Stimulated activated CD8-positive, alpha-beta memory T cell treated with anti-CD3 and anti-CD28 coated beads, Interleukin-15, amount 100 ng/mL, for 1 hour (primary cell): ENCODE data around the gene AP2B1.
A peak's percentile ranks its signal among the peaks of the same experiment; 100 is the strongest.

ENCODE experiments used
- DNase-seq: peaks from one replicate; pipeline ENCODE4 v3.0.0-alpha.2; 2020; ENCODE audit warnings: low read depth

AP2B1 gene

DNA sequence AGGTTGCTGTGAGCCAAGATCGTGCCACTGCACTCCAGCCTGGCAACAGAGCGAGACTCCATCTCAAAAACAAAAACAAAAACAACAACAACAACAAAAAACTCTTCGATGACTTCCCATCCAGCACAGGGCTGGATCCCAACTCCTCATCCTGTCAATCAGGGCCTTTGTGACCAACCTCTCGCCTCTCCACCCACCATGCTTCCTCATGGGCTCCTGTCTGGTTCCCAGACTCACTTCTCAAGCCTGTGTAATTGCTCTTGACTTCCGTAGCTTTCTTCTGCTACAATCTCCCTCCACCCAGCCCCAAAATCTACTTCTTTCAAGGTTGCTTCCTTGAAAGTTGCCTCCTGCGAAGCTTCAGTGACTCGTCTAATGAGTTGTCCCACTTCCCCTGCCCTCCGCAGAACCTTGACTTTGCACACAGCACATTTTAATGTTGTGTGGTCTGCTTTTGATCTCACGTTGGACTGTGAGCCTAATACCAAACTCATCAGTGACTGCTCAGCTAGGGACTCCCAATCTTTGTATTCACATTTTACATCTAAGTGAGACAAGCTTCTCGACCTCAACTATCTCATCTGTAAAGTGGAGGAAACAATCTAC, 143.4 kb downstream of the AP2B1 start:
- no peak for DNase-seq

DNA sequence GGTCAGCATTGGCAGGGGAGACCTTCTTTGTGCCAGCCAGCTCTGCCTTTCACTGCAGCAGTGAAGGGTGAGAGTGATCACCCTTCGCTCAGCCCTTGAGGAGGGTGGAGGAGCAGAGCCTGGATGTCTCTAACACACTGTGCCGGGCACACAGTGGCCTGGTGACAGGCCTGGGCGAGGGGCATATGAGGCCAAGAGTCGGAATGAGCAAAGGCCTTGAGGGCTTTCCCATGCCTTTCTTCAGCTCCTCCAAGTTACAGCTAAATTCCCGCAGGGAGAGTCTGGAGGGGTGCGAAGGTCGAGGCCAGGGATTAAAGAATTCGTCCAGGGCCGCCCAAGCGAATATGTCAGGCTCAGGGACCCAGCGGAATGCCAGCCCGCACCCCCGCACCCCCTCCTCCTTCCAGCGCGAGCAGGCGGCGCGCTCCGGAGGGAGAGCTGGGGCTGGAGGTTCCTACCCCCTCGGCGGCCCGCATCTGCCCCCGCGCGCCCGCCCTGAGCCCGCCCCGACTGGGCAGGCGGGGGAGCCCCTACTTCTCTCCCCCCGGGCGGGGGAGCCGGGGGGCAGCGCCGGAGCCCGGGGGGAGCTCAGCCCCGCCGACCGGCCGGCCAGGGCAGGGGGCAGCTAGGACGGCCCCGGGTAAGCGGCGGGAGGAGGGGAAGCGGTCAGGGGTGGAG, 144.3 kb downstream of the AP2B1 start, which contains the start of gene RASL10B:
Gene RASL10B (plus strand): TSS at position 401 of the 678 bp plus-strand sequence. CDS start 3,546 bp downstream, outside the sequence.
- no peak for DNase-seq

DNA sequence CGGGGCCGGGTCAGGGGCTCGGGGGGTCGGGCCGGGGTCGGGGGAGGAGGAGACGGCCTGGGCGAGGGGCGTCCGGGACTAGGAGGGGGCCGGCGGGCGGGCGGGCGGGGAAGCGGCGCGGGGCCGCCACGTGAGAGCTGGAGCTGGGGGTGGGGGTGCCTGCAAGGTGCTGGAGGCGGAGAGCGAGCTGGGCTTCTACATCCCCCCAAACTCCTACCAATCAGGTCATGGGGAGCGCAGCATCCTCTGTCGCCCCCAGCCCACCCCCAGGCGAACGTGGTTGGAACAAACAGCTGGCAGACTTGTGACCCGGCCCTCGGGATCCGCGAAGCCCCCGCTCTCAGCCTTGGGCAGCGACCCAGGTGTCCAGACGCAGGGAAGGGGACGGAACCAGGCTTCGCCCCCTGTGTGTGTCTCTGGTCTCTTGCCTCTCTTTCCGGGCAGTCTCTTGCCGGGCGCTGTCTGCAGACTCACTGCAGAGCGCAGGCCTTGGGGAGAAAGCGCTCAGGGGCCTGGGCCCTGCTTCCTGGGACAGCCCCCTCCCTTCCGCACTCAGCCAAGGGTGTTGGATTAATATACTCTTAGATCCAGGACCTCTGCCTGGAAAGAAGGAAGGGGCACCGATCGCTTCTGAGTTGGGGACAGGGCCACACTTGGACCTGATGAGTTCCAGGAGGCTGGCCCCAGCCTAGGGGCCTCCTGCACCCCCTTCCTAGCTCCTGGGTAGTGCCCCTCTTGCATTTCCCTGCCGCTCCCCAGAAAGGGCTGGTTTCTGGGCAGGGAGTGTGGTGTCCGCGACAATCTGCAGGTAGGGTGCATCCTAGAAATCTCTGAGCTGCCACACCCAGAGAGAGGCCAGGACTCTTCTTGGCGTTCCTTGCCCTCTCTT, 145.0 kb downstream of the AP2B1 start:
- DNase-seq, result no peak

DNA sequence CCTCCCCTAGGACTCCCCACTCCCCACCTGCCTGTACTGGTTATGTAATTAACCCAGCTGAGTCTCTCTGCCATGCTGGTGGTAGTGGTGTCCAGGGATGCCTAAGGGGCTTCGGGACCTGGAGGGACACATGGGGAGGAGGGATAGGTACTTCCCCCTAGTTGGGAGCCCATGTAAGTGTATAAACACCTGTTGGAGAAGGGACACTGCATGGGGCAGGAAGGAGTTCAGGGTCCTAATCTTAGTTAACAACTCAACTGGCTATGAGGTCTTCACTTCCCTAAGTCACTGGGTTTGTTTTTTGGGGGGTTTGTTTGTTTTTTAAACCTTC, 145.6 kb downstream of the AP2B1 start:
- DNase-seq, result no peak

DNA sequence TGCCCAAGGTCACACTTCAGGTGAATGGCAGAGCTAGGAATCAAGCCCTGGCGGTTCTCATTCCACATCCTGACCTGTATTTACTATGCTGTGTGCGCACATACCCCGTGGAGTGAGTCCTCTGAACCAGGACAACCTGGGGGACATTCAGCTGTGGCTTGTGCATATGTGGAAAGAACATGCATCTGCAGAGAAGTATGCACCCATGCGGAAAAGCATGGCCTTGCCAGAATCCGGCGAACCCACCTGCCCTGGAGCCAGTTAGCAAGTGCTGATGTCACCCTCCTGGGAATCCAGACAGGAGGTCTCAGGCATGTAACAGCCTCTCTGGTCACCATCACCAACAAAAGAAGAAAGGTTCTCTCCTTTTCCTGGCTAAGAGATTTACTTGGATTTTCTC, 146.2 kb downstream of the AP2B1 start:
- DNase-seq, result no peak

DNA sequence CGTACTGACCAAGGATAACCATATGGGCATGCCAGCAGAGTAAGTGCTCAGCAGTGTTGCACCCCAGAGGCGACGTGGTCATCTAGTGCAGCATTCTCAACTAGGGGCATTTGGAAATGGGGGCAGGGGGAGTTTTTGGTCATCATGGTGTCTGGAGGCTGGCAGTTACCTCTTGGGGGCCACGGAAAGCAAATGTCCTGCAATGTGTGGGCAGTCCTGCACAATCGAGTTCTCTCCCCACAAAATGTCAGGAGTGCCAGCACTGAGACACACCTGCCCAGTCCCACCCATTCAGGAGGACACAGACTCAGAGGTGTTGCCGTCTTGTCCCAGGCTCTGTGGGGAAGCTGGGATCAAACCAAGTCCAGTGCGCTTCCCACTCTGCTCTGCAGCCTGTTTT, 147.3 kb downstream of the AP2B1 start:
- no peak for DNase-seq

DNA sequence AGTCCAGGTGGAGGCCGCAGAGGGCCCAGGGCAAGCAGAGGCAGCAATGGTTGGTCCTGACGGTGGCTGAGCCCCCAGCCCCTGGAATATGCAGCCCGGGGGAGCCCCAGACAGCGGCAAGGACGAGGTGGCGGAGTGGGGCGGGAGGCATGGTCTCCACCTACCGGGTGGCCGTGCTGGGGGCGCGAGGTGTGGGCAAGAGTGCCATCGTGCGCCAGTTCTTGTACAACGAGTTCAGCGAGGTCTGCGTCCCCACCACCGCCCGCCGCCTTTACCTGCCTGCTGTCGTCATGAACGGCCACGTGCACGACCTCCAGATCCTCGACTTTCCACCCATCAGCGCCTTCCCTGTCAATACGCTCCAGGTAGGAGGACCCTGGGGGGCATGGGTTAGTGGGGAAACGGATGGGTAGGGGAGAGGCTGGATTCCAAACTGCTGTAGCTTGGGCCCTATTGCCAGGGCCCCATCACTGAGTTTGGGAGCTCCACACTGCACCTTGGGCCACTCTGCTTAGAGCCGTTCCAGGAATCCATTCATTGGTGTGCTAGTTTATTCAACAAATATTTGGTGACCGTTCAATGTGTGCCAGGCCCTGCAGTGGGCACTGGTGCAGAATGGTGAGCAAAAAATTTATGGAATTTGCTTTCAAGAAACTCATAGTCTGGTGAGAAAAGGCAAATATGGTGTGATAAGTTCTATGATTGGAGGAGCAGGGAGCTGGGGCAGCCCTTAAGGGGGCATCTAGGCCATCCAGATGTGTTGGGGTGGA, 148.1 kb downstream of the AP2B1 start:
- no peak for DNase-seq

DNA sequence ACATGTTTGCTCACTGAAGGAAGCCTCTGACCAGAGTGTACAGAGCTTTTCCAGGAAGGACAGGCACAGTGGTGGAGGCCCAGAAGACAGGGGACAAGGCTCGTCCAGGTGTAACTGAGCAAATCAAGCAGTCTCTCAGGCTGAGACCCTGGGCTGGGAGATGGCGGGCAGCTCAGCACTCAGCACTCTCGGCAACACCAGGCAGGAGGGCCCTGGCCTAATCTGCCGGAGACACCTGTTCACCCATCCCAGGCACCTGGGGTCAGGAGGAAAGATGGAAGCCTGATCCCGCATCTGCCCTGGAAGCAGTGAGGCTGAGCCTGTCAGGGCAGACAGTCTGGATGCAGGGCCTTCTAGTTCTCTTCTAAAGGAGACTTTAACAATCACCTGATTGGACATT, 149.1 kb downstream of the AP2B1 start:
- DNase-seq, result no peak

DNA sequence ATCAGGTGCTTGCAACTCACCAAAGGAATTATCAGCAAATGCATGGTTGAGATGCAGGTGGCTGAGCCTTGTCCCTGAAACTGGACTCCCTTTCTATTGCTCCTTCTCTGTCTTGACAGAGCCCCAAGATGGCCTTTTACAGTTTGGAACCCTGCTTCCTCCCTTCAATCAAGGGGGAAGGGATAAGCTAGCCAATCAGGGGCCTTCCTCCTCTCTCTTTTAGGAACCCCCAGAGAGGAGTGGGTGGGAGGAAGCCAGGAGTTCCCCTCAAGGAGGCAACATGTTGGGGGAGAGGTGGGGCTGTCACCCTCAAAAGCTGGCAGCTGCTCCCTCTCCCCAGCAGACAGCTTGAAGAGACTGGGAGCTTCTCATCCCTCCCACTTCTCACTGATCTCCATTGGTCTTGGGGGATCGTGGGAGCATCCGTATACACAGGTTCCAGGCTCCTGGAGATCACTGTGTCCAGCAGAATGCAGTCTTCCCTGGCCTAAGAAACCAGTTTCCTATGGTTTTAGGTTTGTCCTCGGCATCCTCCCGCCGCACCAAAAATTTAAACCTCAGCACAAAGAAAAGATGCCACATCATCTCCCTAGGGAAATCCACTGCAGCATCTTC, 151.5 kb downstream of the AP2B1 start:
- DNase-seq, result no peak

DNA sequence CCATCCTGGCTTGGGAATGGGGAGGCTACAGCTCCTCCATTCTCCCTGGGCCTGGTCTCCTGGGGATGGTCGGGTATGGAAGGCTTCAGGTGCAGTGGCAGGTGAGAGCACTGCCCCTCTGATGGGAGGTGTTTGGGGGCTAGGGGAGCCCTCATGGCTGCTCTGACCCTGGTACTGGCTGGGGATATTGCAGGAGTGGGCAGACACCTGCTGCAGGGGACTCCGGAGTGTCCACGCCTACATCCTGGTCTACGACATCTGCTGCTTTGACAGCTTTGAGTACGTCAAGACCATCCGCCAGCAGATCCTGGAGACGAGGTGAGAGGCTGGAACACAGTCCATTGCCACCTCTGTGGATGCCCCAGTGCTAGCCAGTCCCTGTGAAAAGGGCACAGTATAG, 153.1 kb downstream of the AP2B1 start:
- DNase-seq, result no peak

DNA sequence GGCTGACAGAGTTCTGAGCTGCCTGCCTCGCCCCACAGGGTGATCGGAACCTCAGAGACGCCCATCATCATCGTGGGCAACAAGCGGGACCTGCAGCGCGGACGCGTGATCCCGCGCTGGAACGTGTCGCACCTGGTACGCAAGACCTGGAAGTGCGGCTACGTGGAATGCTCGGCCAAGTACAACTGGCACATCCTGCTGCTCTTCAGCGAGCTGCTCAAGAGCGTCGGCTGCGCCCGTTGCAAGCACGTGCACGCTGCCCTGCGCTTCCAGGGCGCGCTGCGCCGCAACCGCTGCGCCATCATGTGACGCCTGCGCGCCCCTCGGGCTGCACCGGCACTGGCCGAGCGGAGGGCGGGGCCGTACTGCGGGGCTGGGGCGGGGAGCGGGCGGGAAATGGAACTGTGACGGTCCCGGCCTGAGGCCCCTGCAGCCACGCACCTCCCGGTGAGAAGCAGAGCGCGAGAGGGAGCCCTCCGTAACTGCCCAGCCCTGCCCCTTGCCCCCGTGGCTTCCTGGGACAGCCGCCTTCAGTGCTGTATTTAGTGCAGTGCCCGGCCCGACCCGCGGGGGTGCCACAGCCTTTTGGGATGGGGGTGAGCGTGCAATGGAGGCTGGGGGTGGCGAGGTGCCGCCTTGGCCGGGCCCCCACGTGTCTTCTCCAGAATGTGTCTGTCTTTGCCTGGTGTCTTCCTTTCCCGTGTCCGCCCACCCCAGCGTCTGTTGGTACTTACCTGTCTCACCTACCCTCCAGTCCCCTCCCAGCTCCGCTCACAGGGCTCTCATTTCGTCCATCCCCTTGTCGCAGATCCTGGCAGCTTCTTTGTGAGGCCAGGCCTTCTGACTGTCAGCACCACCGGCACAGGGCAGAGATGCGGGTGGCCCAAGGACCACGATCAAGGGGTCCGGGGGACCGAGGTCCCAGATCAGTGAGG, 154.1 kb downstream of the AP2B1 start:
- no peak for DNase-seq

DNA sequence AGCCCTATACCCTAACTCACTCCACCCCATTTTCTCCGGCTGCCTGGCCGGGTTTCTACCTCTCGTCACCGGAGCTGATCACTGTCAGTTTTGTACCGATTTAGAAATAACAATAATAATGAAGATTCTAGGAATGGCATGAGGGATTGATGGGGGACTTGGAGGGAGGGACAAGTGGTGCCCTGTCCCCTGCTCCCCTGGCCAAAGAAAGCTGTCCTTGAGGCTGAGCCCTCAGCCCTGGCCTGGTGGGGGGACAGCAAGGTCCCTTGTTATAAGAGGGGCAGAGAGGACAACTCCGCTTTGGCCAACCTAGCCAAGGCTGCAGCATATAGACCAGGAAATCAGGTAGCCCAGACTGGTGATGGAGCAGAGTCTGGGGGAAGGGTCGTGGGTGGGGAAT, 155.4 kb downstream of the AP2B1 start:
- DNase-seq, result no peak

DNA sequence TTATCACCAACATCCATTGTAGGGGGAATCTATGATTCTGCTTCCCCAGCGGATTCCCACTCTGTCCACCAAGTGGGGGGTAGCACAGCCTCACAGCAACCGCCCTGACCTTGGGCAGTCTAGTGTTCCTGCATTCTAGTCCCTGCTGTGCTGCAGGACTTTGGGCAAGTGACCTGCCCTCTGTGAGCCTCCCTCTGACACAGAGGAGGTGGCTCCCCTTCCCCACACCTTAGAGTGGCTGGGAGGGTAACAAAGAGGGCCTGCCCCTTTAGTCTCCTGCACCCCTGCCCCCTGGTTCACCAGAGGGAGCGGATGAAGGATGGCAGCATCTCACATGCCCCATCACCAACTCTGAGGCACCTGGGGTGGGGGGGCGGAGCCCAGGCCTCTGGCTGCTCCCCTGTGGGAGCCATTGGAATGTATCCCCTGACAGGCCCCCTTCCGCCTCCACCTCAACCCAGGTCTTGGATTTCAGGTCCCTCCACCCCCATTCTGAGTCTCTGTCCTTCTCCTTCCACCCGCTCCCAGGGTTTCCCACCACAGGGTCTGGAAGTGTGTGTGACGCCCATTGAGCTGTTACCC, 155.9 kb downstream of the AP2B1 start:
- no peak for DNase-seq

DNA sequence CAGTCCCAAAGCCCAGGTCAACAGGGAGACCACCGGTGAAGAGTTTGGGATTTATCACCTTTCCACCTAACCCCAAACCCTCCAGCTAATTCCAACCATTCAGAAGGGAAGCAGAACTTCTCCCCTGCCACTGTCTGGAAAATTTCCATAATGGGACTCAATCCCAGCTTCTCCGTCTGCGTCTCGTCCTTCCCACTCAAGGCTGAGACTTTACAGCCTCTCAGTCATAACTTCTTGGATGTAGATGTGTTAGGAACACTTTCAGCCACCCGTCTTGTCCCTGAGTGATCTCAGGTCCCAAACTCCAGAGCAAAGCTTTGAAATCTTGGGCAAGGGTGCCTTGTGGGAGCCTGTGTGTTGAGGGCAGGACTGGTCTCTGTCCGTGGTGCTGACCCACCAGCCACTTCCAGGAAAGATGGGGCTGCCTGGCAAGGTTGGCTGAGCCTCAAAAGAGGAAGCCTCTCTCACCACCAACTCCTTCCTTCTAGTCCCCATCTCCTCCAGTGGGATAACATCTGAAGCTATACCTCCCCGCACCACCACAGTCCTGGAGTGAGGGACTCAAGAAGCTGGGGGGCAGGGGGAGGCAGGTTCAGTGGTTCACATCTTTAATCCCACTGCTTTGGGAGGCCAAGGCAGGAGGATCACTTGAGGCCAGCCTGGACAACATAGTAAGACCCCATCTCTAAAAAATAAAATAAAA, 156.7 kb downstream of the AP2B1 start:
- no peak for DNase-seq

DNA sequence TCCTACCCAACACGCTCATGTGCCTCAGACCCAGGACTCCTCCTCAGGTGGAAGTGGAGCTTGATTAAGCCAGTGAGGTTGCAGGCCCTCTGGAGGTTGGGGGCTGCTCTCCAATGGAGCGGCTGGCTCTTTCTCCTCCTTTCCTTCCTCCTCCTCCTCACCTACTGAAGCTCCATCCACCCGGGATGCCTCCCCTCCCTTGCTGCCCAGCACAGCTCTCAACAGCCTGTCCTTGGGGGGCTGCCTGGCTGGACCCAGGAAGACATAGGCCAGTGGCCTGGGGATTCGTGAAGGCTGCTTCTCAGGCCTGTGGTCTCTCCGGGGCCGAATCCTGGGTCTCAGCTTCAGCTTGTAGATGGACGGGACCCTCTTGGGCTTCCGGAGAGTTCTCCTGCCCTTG, 157.7 kb downstream of the AP2B1 start:
- no peak for DNase-seq

DNA sequence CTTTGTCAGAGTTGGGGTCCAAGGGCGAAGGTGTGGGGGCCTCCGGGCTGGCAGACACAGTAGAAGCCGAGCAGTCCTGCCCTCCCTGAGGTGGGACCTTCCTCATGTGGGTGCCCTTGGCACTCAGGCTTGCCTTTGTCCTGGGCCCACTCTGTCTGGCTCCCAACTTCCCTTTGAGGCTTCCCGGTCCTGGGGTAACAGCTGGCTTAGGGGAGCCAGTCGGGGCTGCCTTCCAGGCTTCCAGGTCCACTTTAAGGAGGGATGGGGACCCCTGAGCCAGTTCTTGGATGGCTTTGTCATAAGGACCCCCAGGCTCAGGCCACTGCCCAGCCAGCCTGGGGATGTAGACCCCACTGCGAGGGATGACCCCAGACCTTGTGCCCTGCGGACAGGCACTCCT, 158.1 kb downstream of the AP2B1 start:
- no peak for DNase-seq

DNA sequence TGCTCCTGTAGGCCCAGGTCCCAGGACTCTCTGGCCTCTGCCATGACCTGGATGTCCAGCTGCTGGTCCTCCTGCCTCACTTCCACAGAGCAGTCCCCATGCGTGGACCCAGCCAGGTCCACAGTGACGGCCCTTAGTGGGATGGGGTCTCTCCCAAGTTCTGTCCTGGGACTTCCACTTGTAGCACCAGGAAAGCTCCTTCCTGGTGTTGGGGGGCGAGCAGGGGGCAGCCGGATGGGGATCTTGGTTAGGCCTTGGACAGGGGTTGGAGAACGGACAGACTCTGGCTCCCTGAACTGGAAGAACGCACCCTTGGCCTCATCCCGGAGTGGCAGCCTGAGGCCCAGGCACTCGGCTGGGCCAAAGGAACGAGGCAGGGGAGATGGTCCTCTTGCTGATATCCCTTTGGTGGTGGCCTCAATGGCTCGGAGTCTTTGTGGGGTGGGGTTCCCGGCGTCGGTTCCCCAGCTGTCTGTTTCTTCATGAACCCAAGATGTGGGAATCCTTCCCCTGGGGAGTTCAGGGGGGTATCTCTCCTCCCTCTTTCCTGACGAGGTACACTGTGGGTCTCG, 158.7 kb downstream of the AP2B1 start:
- no peak for DNase-seq

DNA sequence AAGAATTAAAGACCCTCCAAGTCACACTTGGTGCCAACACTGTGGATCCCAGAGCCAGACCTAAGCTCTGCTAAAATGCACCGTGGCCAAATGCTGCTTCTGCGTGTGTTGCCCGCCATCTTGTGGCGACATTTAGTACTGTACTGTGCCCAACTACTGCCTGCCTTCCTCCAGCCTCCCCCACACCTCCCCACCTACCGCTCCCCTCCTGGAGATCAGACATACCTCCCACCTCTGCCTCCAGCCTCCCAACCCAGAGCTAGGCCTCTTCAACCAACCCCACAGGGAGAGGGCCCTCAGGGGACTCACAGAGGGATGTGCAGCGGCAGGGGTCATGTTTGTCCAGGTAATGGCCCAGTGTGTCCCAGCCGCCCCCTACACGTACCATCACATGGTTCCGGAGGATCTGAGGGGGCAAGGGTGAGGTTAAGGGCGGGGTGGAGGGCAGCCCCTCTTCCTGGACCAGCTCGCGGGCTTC, 160.5 kb downstream of the AP2B1 start:
- DNase-seq, result peak; percentile 71

DNA sequence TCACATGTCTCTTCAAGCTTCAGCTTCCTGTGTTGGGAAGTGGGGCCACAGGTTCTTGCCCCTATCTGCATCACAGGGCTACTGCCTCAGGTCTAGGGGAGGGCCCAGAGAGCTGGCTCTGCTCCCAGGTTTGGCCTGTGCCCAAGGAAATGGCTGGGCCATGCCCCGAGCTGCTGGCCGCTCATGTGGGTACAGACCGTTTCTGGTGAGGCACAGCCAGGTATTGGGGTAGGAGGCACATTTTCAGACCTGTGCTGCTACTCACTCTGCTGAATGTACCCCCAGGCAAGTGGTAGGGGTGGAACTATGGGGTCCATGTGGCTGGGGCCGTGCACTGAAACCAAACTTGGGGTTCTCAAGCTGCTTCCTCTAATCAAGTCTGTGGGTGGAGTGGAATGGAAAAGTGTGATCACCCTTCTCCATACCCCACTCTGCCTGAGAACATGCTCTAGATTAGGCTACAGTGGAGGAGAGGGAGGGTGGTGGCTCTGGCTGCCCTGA, 161.3 kb downstream of the AP2B1 start:
- no peak for DNase-seq
